ENCODE results near the gene DCUN1D2.

DNA sequence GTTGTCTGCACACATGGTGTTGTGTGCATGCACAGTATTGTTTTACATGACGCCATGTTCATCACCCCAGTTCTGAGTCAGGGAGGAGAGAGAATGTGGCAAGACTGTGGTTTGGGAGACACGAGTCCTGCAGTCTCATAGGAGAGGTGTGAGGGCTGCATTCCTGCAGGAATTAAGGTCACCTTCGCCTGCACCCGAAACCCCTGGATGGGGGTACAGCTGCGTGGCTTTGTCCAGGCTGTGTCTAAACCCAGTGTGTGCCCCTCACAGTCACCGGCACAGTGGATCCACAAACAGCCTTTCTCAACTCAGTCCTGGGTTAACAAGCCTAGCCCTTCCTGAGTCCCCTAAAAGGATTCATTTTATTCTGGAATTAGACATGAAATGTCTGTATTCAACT lies 42.9 kb downstream of the DCUN1D2 start:
- TF ChIP-seq, protein P1, sequence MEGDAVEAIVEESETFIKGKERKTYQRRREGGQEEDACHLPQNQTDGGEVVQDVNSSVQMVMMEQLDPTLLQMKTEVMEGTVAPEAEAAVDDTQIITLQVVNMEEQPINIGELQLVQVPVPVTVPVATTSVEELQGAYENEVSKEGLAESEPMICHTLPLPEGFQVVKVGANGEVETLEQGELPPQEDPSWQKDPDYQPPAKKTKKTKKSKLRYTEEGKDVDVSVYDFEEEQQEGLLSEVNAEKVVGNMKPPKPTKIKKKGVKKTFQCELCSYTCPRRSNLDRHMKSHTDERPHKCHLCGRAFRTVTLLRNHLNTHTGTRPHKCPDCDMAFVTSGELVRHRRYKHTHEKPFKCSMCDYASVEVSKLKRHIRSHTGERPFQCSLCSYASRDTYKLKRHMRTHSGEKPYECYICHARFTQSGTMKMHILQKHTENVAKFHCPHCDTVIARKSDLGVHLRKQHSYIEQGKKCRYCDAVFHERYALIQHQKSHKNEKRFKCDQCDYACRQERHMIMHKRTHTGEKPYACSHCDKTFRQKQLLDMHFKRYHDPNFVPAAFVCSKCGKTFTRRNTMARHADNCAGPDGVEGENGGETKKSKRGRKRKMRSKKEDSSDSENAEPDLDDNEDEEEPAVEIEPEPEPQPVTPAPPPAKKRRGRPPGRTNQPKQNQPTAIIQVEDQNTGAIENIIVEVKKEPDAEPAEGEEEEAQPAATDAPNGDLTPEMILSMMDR (IDR thresholded peaks at IDR 0.05), result no peak
- no peak for TF ChIP-seq POLR2A (IDR thresholded peaks at IDR 0.05)
